PC-3 (cell line): Measurements from ENCODE around the gene ZNF213.

Experiments used
- EZH2phosphoT487 ChIP-seq: fragments of 300-600 bp; sonication (generic); IDR thresholded peaks from 2 replicates; pipeline ENCODE4 v1.6.1; 2018; ENCODE audit warnings: mild to moderate bottlenecking, antibody characterized with exemption, low read length, borderline replicate concordance
- TF ChIP-seq, protein P1 (sequence below): fragments of 300-600 bp; sonication (generic); conservative IDR thresholded peaks from 2 replicates; pipeline ENCODE4 v1.5.1; 2017; ENCODE audit warnings: antibody characterized with exemption, low read depth, mild to moderate bottlenecking, low read length

DNA sequence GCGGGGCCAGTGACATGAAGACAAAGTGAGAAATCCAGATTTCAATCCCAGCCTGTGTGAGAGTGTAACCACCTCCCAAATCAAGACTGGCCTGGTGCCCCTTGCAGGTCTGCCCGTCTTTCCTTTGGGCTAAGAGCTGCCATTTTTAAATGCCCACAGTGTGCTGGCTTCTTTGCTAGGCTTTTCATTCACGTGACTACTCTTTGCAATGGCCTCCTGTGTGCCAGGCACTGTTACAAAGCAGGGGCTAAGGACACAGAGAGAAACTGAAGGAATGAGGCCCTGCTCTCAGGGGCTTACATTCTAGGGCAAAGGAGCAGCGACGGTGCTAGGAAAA is 35.5 kb upstream of the ZNF213 start:
- TF ChIP-seq, protein P1, sequence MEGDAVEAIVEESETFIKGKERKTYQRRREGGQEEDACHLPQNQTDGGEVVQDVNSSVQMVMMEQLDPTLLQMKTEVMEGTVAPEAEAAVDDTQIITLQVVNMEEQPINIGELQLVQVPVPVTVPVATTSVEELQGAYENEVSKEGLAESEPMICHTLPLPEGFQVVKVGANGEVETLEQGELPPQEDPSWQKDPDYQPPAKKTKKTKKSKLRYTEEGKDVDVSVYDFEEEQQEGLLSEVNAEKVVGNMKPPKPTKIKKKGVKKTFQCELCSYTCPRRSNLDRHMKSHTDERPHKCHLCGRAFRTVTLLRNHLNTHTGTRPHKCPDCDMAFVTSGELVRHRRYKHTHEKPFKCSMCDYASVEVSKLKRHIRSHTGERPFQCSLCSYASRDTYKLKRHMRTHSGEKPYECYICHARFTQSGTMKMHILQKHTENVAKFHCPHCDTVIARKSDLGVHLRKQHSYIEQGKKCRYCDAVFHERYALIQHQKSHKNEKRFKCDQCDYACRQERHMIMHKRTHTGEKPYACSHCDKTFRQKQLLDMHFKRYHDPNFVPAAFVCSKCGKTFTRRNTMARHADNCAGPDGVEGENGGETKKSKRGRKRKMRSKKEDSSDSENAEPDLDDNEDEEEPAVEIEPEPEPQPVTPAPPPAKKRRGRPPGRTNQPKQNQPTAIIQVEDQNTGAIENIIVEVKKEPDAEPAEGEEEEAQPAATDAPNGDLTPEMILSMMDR = no peak
- no peak for TF ChIP-seq EZH2phosphoT487
